HG02798 (cell line): ENCODE measurements around the gene RAD51B.

Experiments used
- ATAC-seq: cut with Tn5 transposase; IDR thresholded peaks from one replicate; pipeline ENCODE4 v1.9.1; 2021; ENCODE audit warnings: mild to moderate bottlenecking; ENCODE audit not compliant: unreplicated experiment, poor library complexity

The RAD51B gene

DNA sequence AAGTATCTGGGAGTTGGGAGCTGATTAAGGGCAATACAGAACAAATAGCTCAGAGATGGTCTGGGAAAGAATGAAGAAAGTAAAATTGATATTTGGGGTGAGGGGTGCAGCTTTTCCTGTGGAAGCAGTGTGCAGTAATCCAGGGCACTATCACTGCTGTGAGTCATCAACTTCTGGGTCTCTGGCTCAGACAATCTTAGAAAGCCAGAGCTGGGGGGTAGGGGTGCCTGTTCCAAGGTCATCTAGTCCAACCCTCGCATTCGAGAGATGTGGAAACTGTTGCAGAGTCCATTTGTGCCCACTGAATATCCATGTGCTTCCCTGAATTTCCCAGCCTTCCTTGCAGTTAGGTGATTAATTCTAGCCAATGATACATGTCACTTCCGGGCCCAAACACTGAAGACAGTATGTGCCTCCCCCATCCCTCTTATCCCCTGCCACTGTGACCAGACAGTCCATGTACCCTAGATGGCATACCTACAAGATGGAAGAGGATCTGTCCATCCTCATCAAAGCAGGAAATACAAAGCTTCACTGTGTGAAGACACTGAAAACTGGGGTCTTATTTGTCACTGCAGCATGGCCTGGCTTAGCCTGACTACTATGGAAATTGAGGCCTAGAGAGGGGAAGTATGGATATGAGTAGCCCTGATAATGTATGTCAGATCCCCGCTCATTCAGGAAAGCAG, 921.4 kb downstream of the RAD51B start:
- ATAC-seq: no peak

DNA sequence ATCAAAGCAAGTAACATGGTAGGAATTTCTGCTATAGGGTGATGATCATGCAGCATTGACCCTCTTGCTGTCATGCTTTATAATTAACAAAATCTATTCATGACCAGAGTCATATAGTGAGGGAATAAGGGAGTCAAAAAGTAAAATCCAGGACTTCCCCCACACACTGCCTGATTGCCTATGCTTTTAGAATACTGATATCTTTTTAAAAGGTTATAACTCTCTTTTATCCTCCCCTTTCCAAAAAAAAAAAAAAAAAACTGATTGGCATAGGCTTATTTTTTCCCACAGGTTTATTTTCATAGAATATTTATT, 921.9 kb downstream of the RAD51B start:
- no peak for ATAC-seq

DNA sequence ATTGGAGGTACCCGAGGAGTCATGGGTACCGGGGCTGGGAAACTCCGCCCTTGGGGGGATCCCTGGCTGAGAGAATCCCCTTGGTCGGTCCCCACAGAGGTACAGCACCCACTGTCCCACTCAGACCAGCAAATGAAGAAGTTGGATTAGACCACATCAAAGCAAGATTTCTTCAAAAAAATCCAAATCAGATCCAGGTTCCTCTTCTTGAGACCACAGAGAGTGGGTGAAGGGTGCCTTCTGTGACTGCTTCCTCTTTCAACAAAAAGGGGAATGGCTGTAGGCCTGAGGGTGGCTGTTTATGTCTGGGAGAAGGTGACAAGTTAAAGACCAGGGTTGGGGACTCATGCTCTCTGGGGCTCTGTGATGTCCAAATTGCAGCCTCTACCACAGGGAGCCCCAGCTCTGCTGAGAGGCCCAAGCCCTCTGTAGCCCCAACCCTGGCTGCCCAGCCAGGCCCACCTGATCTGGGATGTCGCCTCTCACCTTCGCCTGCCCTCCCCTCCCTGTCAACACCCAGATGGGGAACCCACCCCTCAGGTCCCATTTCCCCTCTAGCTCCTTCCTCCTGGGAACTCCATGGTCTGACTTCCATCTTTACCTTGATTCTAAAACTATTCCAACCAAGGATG, 922.4 kb downstream of the RAD51B start:
- peak; percentile 80 for ATAC-seq

DNA sequence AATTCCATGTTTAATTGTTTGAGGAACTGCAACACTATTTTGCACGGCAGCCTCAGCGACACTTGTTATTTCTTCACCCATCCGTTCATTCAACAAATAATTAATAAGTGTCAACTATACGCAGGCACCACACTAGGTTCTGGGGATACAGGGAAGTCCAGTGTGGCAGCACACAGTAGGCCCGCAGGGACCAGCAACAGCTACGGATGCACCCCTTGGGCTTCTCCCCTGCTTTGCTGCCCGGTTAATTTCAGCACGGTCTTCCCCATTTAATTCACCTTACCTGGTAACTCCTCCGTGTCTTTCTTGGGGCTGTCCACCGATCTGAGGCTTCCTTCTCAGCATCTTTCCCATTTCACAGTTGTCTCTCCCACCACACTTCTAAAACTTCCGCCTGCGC, 925.0 kb downstream of the RAD51B start:
- no peak for ATAC-seq

DNA sequence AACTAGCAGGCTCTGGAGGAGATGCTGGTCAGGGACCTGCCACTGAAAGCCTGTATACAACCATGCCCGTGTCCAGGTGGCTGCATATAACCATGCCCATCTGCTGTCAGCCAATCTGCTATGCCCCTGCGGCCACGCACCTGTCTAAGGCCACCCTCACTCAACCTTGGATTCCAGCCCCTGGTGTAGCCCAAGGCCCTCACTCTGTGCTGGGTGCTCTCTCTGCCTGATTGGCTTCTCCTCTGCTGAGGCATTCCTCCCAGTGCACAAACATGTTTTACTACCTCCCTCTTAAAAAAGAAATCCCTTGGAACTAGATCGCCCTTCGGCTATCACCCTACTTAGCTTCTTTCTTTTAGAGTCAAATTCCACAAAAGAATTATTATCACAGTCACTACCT, 927.8 kb downstream of the RAD51B start:
- no peak for ATAC-seq

DNA sequence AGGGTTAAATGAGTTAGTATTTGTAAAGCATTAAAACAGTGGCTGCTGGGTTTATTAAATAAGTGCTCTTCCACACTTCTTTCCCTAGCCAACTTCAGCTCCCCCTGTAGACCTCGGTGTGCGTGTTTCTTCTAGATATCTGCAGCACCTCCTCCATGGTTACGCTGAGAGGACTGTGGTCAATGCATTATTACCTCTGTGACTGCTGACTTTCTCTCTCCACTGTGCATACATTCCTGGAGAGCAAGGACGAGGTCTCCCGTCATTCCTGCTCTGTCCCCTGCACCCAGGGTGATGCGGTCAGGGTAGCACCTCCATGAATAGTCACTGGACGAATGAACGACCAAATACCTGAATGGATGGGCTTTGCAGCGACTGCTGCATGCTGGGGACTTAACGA, 928.7 kb downstream of the RAD51B start:
- no peak for ATAC-seq

DNA sequence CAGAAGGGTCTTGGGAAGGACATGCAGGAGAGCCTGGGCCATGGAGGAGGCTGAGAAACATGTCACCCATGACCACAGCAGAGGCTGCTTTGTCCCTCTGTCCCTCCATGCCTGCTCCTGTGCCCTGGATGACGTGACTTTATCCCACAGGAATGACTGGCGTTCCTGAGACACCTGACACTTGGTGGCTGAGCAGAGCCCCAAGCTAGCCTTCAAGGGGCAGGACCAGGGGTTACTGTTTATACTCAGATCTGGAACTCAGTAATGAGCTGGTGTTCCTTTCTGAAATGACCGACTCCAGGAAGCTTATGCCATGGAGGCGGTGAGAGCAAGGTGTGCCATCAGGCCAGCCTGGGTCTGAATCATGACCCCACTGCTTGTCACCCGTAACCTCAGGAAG, 929.1 kb downstream of the RAD51B start:
- ATAC-seq: no peak

DNA sequence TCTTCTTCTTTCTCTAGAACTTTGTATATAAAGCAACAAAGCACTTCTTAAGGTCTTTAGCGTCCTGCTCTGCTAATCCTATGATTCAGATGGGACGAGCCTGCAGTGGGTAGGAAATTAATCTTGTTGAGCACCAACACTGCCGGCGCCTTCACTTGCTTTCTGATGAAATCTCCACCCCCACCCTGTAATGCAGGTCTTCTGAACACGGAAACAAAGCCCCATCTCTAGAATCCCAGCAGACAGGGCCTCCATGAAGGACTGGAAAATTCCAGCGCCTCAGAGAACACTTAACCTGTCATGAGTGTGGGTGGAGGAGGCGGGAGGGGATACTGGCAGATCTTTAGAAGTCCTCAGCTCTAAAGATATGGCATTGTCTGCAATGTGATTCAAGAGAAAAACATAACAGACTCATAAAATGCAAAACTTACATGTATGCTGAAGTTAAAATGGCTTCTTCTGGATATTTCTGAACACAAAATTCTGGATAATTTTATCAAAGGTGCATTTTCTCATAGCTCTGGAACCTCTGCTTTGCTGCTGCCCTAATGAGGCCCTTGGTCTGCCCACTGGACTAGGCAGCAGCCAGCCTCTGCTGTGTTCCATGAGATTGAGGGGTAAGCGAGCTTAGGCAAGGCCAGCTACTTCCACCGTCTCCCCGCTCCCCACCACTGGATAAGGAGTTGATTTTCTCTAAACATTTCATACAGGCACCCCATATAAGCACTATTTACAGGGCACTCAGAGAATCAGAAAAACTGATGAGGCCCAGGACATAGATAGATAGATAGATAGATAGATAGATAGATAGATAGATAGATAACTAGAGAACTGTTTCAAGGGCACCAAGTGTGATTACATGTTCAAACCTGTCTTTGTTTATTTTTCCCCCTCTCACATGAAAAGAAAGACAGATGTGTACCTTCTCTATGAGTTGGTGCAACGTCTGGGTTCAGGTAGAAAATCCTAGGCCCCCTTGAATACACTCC, 930.2 kb downstream of the RAD51B start:
- no peak for ATAC-seq

DNA sequence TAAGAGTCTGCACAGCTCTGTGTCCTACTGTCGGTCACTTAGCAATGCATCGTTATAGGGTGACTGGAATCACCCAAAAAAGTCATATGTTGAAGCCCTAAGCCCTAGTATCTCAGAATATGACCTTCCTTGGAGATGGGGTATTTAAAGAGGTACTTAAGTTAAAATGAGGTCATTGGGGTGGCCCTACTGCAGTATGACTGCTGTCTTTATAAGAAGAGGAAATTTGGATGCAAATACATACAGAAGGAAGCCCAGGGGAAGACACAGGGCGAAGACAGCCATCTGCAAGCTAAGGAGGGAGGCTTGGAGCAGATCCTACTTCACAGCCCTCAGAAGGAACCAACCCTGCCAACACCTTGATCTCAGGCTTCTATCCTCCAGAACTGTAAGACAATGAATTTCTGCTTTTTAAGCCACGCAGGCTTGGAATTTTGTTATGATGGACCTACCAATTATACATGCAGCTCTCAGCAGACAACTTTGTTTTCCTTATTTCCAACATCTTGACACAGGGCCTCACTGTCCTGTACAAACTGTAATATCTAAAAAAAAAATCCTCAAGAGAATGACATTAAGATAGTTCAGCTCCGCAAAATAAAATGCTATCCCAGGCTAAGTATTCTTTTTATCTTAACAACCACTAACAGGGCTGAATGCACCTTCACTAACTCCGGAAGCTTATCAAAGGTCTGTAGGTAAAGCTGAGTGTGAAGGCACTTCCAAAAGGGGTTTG, 932.9 kb downstream of the RAD51B start:
- ATAC-seq: no peak

DNA sequence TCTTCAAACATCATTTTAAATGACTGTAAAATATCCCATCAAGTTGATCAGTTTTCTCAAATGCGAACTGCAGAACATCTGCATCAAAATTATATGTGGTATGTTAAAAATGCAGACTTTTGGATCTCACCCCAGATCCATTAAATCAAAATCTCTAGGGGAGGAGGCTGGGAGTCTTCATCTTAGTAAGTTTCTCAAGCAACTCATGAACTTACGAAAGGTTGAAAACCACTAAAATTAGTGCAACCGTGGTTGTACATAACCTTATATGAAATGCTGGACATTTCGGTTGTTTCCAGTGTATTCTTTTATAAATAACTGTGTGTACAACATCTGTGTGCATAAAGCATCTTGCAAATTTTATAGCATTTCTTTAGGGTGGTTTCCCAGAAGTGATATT, 934.1 kb downstream of the RAD51B start:
- no peak for ATAC-seq

DNA sequence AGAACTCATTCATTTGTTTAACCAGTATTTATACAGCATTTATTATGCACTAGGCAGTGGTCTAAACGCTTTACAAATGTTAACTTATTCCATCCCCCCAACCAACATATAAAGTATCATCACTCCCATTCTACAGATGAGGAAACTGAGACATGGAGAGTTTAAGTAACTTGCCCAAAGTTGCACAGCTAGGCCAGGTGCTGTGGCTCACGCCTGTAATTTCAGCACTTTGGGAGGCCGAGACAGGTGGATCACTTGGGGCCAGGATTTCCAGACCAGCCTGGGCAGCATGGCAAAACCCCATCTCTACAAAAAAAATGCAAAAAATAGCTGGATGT, 935.4 kb downstream of the RAD51B start:
- no peak for ATAC-seq

DNA sequence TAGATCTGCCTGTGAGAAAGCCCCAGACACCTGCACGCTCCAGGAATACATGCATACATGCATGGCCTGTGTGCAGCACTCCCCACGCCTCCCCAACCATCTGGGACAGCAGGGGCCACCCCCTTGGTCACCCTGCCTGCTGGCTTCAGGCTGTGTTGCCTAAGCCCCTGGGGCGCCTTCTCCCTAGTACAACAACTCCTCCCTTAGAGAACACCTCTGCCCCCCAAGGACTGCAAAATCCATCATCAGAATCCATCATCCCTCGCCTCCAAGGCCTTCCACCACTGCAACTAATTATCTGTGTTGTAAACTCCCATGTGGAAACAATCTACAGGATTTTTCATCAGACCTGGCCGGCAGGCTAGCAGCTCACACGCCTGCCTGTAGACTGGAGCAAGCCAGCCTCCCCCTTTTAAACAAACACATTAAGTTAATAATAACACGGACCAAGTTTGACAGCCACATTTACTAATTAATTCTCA, 936.5 kb downstream of the RAD51B start:
- ATAC-seq: no peak

DNA sequence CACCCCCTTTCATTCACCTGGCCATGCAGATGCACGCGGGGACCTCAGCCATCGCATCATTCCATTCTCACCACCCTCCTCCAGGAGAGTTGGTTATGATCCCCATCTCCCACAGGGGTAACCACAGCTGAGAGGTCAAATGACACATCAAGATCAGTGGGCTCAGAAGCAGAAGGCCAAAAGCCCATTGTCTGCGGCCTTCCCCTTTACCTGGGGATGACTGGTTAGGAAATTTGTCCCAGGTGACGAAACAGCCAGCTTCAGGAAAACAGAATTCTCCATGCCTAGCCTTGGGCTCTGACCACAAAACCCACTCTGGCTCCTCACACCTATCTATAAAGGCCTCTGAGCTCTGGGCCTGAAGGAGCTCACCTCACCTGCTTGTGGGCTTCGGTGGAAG, 937.2 kb downstream of the RAD51B start:
- ATAC-seq: no peak

DNA sequence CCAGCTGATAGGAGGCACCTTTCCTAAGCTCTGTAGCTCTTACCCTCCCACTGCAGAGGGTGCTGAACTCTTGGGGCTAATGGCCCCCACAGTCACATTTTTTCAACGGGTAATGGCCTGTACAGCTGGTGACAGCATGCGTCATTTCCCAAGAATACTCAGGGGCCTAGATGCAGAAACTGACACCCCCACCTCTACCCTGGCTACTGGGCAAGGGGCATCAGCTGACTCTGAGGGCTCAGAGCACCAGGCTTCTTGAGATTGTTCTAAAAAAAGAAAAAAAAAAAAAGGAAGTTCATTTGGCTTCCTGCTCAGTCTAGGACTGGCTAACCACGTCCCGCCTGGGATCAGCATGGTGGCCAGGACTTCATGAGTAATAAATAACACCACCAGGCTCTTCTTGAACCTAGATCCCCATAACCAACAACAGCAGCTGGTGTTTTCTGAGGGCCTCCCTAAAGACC, 938.1 kb downstream of the RAD51B start:
- ATAC-seq: no peak

DNA sequence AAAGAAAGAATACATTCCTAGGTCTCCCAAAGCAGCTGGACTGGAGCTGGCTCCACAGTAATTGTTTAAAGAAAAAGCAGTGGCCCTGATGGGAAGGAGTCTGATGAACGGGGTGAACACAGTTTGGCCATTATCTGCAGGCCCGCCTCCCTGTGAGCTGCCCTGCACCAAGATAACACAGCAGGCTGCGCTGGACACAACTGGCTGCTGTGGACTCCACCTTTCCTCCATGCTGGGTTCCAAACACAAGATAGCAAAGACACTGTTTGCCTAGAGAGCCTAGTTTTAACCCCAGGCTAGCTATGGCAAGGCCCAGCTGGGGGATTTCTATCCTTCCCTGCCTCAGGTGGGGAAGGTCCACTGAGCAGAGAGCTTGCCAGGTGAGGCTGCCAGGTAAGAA, 938.7 kb downstream of the RAD51B start:
- ATAC-seq: no peak

DNA sequence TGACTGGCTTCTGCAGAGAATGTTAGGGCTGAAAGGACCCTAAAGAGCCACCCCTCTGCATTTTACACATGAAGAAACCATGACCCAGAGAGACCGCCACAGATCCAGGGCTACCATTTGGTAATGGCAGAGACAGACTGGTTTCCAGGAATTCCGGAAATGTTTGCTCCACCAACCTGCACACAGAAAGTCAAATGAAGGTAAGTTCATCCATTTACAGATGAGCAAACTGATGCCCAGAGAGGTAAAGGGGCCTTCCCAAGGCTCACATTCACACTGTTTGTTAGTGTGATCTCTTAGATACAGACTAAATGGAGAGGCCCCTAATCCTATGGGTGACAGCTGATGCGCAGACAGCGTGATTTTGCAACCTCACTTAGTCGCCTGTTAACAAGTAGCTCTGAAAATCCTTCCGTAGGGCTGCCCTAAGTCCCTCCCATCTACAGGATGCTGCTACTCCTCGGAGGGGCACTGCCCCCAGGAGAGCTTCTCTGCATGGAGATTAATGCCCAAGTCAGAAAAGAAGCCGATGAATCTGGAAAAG, 939.5 kb downstream of the RAD51B start:
- ATAC-seq: no peak

DNA sequence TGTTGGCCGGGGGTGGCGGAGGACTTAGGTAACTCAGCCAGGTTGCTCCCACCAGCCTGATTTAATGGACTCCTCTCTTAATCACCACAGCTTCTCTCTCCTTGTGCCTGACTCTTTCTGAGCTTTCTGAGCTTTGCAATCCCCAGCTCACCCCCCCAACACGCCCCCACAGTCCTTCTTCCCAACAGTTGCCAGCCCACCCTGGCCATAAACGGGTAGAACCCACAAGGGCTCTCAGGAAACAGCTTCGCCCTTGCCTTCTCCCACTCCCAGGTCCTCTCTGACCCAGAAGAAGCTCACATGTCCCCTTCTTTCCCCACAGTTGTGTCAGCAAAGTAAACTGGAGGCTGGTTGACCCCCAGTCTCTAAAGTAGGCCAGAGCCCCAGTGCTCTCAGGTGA, 940.4 kb downstream of the RAD51B start:
- ATAC-seq: no peak

DNA sequence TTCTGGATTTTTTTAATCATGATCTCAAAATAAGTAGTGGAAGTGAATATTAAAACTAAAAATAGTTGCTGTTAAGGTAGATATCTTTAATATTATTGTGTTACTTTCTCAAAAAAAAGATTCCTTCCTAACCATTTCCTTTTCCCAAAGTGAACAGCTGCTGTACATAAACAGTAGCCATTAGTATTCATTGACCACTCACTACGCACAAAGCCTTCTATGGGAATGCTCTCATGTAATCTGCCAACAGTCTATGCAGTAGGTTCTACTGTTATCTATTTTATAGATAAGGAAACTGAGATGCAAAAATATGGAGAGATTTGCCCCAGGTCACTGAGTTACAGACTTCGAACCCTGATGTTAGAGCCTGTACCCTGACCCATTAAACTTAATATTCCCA, 941.2 kb downstream of the RAD51B start:
- no peak for ATAC-seq

DNA sequence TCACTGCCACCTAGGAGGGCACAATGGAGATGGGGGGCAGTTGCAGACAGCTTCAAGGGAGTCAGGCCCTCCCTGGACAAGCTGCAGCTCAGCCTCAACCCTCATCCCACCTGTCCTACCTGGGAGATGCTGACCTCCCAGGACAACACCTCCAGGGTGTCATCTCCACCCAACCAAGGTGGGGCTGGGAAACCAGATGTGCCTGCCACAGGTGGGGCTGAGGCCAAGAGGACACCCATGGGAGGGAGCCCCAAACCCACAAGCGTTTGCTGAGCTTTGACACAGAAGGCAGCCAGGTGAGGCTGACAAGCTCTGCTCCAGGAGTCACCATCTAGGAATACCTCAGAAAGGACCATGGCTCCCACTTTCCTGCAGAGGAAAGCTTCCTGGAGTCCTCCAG, 941.8 kb downstream of the RAD51B start:
- no peak for ATAC-seq
